Activated CD8-positive, alpha-beta memory T cell treated with anti-CD3 and anti-CD28 coated beads, Interleukin-2, amount 10 ng/mL, durations not matched to agents 7 days and 5 days (primary cell): ENCODE results near the gene TNNT3. TPM values are rescaled to one million over a fixed set of nuclear protein-coding genes. Genes with fewer than 3 reads are reported as not detected.

Experiments
- ATAC-seq: fragments of 150-1000 bp; cut with Tn5 transposase; one replicate; pipeline ENCODE4 v1.10.0; 2021; ENCODE audit warnings: moderate library complexity
- CTCF ChIA-PET: fragments of 350-600 bp; sonication (Branson Sonifier 250); formaldehyde crosslinking; loops from one replicate; lab custom pipeline; 2021; ENCODE audit warnings: antibody characterized with exemption; lab: Charles Lee
- DNase-seq: peaks from one replicate; pipeline ENCODE4 v3.0.0-alpha.2; 2020
- H3K27ac Mint-ChIP-seq: one replicate; pipeline ENCODE4 v1.8.0; 2021; ENCODE audit warnings: mild to moderate bottlenecking, mixed read lengths
- H3K27me3 Mint-ChIP-seq: one replicate; pipeline ENCODE4 v1.8.0; 2021; ENCODE audit warnings: mixed read lengths
- H3K36me3 Mint-ChIP-seq: one replicate; pipeline ENCODE4 v1.8.0; 2021; ENCODE audit warnings: mild to moderate bottlenecking, mixed read lengths
- H3K4me1 Mint-ChIP-seq: one replicate; pipeline ENCODE4 v1.8.0; 2021; ENCODE audit warnings: mixed read lengths
- H3K4me3 Mint-ChIP-seq: one replicate; pipeline ENCODE4 v1.8.0; 2021; ENCODE audit warnings: mild to moderate bottlenecking, moderate library complexity, mixed read lengths
- H3K9me3 Mint-ChIP-seq: one replicate; pipeline ENCODE4 v1.8.0; 2022; ENCODE audit warnings: low read depth, mixed read lengths
- microRNA-seq: library from miRNA; unstranded; fragments of <30 nt; microRNA quantifications from one replicate; pipeline ENCODE4 v1.2.0, GENCODE V29; 2022
- total RNA-seq, 2 experiments: library from RNA; stranded (reverse); gene quantifications; one replicate each; pipeline ENCODE4 v1.2.3, GENCODE V29; 2021

TNNT3 gene
- total RNA-seq, 2 experiments from 2014 or later, result 1.1 to 7.6 TPM

GRCh38 chr11:1983601-1983961, 64.1 kb downstream of the TNNT3 start:
- Mint-ChIP-seq H3K9me3 (no peaks in the 10 kb centered on the region), H3K4me1 (no peaks in the 10 kb centered on the region), H3K4me3 (no peak overlapping the region), H3K27ac (no peak overlapping the region), H3K27me3 (no peaks in the 10 kb centered on the region), H3K36me3 (no peaks in the 10 kb centered on the region)
- DNase-seq (no peak), ATAC-seq (no peak)
- CTCF ChIA-PET, result no interaction called here

DNA sequence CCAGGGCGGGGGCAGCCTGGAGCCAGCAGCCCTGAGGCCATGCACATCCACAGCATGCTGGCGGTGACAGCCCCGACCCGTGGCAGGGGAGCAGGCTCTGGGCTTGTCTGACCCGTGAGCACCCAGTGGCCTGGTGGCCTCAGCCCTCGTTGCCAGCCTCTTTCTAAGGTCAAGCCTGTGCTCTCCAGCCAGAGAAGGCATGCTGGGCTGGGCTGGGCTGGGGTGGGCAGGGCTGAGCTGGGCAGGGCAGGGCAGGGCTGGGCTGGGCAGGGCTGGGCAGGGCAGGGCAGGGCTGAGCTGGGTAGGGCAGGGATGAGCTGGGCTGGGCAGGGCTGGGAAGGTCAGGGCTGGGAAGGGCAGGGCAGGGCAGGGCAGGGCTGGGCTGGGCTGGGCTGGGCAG, 67.5 kb downstream of the TNNT3 start:
- Mint-ChIP-seq H3K27me3 (no peaks in the 10 kb centered on the region), H3K4me3 (no peak overlapping the region), H3K9me3 (no peaks in the 10 kb centered on the region), H3K4me1 (no peaks in the 10 kb centered on the region), H3K27ac (no peak overlapping the region), H3K36me3 (no peaks in the 10 kb centered on the region)
- CTCF ChIA-PET, result interaction anchor here (1.0 to 1.1 kb wide), 2 partner anchors 154 to 164 kb away, joined by 3 to 4 read pairs; no protein-coding TSS in a partner anchor
- no peak for ATAC-seq
- no peak for DNase-seq

DNA sequence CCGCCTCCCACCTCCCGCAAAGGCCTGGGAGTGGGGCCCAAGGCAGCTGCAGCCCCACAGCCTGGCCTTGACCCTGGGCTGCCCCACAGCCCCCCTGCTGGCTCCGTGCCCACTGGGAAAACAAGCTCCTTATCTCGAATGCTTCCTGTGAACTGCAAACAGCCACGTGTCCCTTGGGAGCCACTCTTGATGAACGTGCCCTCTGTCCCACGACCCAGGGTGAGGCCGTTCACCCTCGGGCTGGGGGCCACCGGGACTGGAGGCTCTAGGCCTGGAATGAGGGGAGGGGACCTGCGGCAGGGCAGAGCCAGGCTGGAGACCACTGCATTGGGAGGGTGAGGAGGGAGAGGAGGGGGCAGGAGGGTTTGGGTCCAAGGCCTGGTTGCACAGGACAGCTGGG, 68.7 kb downstream of the TNNT3 start:
- CTCF ChIA-PET, result no interaction called here
- no peaks in the 10 kb centered on the region for H3K27me3 Mint-ChIP-seq
- no peaks in the 10 kb centered on the region for H3K4me1 Mint-ChIP-seq
- no peaks in the 10 kb centered on the region for H3K9me3 Mint-ChIP-seq
- no peak overlapping the region for H3K27ac Mint-ChIP-seq
- ATAC-seq (no peak), DNase-seq (no peak)
- no peaks in the 10 kb centered on the region for H3K36me3 Mint-ChIP-seq
- no peak overlapping the region for H3K4me3 Mint-ChIP-seq

Small RNA genes within 50 kb of the gene (microRNA-seq; reads per million reads assigned to microRNA genes)
- not detected for gene MIR7847

Other genes with a start within 250 kb of the TNNT3 start
- gene KRTAP5-6, start 222.5 kb upstream of the TNNT3 start, total RNA-seq, result not detected
- gene IFITM10, start 169.1 kb upstream of the TNNT3 start, total RNA-seq, result 1 to 10 TPM in 1 of 2 experiments, under 1 TPM in 1; 0.96 to 1.3 TPM
- gene CTSD, start 155.8 kb upstream of the TNNT3 start, total RNA-seq, result 100 to 1,000 TPM; 133 to 165 TPM
- not detected for gene SYT8, start 84.7 kb upstream of the TNNT3 start, total RNA-seq
- 1 to 10 TPM in 1 of 2 experiments, not detected in 1; 1.0 TPM for gene TNNI2, start 80.7 kb upstream of the TNNT3 start, total RNA-seq
- gene LSP1, start 66.6 kb upstream of the TNNT3 start, total RNA-seq, result 100 to 1,000 TPM; 574 to 702 TPM
- gene PRR33, start 27.8 kb upstream of the TNNT3 start, total RNA-seq, result not detected
- 100 to 1,000 TPM; 109 to 114 TPM for gene MRPL23, start 27.6 kb downstream of the TNNT3 start, total RNA-seq
- gene H19, start 78.1 kb downstream of the TNNT3 start, total RNA-seq, result not detected
- under 1 TPM in 1 of 2 experiments, not detected in 1; 0.91 TPM for gene IGF2, start 219.7 kb downstream of the TNNT3 start, total RNA-seq
- gene INS, start 241.5 kb downstream of the TNNT3 start, total RNA-seq, result not detected